ENCODE measurements around the gene DAPK3. TPM values are rescaled to one million over a fixed set of nuclear protein-coding genes. Genes with fewer than 3 reads are reported as not detected.
A peak's percentile ranks its signal among the peaks of the same experiment; 100 is the strongest.
"Not testable (repeated sequence)": the region's sequence is repeated elsewhere in the genome, so short reads cannot be mapped to it uniquely, and the experiment has no call there.

Gene DAPK3
- total RNA-seq, 1 donor from 2014 or later = 20.4 TPM

DNA sequence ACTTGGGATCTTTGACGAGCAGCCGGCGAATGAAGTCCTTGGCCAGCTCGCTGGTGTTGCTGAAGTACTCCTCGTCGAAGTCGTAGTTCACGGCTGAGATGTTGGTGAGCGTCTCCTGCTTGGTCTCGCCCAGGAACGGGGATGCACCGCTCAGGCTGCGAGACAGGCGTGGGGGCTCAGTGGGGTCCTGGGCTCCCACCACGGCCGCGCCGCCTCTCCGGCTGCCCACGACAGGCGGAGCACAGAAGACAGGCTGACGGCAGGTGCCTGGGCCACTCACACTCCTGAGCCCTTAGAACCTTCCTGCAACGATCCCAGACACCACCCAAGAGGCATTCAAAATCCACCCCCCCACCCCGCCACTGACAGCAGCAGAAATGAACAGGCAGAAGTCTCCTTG is 9.9 kb downstream of the DAPK3 start:
- DNase-seq (ENCODE audit: low spot score) = no peak
- no peak for ATAC-seq

DNA sequence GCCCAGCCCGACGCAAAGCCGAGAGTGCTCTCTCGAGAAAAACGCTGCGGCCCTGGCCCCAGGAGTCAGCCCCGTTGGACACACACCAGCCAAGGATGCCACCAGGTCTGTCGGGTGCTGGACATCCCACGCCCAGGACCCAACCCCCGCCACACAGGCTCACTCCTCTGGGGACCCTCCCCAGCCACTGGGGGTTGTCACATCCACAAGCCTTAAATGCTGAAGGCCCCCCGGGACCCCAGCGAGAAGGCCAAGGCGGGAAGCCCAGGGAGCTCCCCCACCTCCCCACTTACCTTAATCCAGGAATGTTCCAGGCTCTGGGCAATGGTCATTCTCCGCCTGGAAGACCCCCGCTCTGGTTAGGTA is 11.2 kb downstream of the DAPK3 start:
- DNase-seq (ENCODE audit: low spot score) (no peak), ATAC-seq (no peak)

DNA sequence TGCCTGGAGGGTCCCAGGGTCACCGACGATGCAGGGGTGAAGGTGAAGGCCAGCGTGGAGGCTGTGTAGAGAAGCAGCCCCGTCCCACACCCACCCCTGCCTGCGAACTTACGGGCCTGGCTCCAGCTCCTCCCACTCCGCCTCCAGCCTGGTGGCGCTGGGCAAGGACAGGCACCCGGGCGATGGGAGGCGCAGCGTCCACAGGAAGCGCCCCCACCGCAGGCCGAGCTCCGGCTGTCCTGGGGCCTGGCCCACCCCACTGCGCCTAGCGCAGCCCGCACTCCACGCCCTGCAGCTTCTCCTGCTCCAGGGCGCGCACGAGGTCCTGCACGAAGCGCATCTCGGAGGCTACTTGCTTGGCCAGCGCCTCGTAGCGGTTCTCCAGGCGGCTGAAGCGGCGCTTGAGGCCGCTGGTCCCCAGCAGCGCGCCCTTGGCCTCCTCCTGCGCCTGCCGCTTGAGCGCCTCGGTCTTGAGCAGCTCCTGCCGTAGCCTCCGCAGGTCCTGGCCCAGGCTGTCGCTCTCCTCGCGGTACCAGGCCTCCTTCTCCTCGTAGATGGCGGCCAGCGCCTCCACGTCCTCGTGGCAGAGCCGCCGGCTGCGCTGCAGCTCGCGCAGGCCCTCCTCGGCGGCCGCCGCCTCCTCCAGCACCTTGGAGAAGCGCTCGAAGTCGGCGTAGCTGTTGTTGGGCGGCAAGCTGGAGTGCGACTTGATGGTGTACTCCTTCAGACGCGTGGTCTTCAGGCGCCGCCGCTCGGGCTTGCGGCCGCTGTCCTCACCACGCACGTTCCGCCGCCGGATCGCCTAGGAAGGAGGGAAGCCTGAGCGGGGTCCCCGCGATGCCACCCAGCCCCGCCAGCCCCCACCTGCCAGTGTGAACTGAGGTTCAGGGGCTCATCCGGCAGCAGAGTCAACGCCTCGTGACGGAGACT is 11.8 kb downstream of the DAPK3 start:
- no peak for ATAC-seq
- DNase-seq (ENCODE audit: low spot score) = no peak

DNA sequence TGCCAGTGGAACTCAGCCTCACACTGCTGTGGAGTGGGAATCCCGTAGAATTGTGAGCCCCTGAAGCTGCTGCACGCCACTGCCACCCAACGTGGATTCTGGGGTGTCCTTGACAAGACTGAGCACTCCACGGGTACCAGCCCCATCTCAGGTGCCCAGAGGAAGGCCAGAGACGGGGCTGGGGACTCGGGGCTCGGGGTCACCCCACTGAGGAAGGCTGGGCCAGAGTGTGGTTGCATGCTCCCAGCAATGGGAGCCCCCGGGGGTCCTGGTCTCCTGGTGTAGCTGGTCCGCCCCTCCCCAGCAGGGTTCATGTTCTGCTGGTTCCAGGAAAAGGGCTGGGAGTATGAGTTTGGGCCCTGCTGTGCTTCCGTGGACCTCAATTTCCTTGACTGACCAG is 15.2 kb downstream of the DAPK3 start:
- DNase-seq (ENCODE audit: low spot score) (no peak), ATAC-seq (no peak)

DNA sequence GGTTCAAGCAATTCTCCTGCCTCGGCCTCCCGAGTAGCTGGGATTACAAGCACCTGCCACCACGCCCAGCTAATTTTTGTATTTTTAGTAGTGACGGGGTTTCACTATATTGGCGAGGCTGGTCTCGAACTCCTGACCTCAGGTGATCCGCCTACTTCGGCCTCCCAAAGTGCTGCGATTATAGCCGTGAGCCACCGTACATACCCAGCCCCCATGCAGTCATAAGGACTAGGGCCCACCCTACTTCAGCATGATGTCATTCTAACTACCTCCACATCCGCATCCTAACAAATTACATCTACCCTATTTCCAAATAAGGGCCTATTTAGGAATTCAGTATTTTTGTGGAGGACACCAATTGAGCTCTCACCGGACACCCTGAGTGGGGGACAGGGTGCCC is 15.6 kb downstream of the DAPK3 start:
- not testable (repeated sequence) for ATAC-seq; DNase-seq (ENCODE audit: low spot score)

DNA sequence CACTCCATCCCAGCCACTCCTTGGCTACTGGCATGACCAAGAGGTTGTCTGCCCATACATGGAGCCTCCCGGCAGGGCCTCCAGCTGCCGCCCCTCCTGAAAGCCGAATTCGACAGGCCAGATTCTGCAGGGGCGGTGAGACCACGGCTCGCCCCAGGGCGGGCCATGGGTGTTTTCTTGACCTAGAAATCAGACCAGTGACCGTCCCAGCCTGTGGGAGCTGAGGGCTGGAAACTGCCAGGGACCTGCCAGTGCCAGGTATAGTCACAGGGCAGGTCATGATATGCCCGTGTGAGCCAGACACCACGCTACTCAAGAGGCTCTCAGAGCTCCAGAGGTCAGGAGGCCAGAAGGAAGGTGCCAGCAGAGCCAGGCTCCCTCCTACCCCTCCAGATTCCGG is 16.8 kb downstream of the DAPK3 start:
- ATAC-seq (peak; percentile 17), DNase-seq (ENCODE audit: low spot score) (no peak)

DNA sequence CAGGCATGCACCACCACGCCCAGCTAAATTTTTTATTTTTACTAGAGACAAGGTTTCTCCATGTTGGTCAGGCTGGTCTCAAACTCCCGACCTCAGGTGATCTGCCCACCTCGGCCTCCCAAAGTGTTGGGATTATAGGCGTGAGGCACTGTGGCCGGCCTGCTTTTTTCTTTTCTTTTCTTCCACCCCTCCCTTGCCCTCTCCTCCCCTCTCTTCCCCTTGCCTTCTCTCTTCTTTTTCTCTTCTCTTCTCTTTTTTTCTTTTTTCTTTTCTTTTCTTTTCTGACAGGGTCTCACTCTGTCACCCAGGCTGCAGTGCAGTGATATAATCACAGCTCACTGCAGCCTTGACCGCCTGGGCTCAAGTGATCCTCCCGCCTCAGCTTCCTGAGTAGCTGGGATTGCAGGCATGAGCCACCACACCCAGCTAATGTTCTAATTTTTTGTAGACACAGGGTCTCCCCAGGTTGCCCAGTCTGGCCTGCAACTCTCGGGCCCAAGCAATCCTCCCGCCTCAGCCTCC is 18.1 kb downstream of the DAPK3 start:
- not testable (repeated sequence) for DNase-seq (ENCODE audit: low spot score); ATAC-seq

DNA sequence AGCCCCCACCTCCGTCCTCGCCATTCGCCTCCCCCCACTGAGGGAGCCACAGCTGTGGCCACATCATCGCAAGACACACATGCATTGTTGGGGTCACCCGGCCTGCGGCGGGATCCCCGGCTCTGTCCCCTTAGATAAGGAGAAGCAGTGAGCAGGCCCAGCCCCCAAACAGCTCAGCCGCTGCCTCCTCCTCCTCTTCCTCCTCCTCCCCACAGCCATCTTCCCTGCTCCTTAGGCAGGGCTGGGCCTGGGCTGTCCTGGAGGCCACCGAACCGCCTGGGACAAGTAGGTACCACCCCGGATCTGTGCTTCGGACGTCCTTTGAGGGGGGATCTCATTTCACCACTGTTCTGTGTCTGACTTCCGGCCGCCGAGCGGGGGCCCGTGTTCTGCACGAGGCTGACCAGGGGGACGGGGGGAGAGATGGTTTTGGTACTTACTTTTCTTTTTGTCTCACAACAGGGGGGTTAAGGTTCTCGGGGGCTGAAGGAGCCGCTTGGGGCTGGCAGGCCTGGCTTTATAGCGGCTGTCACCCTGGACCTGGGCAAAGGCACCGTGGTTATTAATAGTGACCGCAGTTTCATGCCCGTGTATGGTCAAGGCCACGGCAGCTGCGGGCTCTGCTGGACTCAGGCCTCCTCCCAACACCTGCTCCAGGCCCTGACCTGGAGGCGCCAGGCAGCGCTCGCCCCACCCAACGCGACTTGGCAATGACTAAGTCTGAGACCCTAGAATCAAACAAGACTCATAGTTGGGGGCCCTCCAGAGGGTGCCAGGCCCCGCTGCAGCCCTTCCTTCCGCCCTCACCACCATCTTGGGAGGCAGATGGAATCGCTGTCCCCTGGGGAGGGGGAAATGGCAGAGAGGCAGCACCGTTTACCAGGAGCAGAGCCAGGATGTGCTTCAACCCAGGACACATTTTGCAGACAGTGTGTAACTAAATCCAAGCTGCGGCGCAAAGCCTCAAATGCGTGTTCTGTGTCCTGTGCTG is 19.7 kb downstream of the DAPK3 start:
- ATAC-seq = peak; percentile 17
- no peak for DNase-seq (ENCODE audit: low spot score)

DNA sequence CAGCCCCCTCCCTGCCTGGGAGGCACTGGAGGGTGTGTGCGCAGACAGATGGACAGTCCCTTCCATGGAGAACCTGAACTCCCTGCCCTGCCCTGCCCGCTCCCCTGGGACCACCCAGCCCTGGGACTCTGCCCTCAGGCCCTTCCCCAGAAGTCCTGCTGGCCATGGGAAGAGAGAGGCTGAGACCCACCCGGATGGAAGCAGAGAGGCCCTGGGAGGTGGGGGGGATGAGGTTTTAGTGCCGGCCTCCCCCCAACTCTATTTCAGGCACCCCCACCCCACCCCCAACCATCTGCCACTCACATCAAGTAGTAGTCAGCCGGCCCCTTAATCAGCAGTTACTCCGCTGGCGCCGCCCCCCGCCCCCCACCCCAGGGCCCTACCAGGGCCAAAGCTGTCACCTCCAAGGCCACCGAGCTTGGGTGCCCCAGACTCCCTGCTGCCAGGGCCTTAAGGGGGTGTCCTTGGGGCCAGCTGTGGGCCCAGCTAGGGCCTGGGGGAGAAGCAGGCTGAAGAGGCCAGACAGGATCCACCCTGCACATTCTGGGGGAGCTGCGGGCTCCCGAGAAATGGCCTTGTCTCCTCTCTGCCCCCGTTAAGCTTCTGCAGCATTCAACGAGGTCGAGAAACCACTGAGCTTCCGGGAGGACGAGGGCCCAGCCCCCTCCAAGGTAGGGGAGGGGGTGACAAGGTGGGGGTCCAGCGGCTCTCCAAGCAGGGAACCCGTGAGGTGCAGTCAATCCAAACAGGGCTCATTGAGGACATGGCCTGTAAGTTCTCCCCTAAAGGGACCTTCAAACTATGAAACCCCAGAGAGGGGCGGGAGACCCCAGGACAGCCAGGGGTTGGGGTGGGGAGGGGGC is 20.7 kb downstream of the DAPK3 start:
- ATAC-seq = no peak
- no peak for DNase-seq (ENCODE audit: low spot score)

DNA sequence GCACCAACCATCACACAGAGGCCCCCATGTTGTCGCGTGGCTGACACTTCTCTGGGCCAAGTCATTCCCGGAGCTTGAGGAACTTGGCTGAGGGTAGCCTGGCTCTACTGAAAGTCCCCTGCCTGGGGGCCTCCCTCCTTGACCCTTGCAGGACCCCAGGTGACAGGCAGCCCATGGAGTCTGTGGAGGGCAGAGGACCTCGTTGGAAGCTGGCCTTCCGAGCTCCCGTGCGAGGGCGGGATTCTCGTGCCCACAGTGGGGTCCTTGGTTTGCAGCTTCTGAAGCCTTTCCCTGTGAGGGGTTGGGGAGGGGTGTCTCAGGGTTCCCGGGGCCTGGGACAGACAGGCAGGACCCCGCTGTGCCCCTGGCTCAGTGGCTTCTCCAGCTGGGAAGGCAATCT is 21.6 kb downstream of the DAPK3 start:
- no peak for ATAC-seq

DNA sequence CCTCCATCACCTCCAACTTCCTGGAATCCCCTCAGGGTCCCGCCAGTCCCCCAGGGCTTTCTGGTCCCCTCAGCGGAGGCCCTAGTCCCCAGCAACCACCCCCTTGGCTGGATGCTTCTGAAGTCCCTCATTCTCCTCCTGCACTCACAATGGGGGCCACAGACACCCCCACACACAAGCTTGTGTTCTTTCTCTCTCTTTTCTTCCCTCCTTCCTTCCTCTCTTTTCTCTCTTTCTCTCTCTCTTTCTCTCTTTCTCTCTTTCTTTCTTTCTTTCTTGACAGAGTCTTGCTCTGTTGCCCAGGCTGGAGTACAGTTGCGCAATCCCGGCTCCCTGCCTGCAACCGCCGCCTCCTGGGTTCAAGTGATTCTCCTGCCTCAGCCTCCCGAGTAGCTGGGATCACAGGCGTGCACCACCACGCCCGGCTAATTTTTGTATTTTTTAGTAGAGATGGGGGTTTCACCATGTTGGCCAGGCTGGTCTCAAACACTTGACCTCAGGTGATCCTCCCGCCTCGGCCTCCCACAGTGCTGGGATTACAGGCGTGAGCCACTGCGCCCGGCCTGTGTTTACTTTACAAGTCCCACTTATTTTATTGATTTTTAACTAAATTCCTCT is 23.5 kb downstream of the DAPK3 start:
- ATAC-seq; DNase-seq (ENCODE audit: low spot score): not testable (repeated sequence)

More for the DNA sequence above, 21.6 kb downstream of the DAPK3 start:
- DNase-seq (ENCODE audit: low spot score) = no peak

DNA sequence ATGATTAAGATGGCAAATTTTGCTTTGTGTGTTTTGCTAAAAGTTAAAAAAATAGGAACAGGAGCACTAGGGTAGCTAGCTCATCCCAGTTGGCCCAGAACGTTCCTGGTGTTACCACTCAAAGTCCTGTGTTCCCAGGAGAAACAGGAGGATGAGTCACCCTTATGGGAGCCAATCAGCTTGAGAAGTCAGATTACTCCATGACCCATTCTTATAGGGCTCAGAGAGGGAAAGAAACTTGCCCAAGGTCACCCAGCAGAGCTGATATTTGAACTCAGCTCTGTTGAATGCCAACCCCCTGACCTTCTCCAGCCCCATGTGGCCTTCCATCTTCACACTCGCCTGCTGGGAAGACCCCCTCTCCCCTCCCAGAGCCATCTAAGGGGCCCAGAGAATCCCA is 25.1 kb downstream of the DAPK3 start:
- DNase-seq (ENCODE audit: low spot score) (no peak), ATAC-seq (no peak)

DNA sequence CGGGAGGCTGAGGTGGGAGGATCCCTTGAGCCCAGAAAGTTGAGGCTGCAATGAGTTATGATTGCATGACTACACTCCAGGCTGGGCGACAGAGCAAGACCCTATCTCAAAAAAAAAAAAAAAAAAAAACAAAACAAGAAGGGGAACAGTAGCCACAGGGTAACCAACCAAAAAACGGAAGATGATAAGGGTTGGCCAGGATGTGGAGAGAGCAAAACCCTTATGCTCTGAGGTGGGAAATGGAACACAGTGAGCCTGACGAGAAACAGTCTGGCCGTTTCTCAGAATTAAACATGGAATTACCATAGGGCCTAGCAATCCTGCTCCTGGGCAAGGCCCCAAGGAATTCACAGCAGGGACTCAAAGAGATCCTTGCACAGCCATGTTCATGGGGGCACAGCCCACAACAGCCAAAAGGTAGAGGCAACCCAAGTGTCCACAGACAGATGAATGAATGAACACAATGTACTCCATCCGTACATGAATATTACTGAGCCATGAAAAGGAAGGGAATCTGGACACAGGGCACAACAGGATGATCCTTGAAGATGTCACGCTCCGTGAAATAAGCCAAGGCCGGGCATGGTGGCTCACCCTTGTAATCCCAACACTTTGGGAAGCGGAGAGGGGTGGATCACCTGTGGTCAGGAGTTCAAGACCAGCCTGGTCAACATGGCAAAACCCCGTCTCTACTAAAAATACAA is 26.7 kb downstream of the DAPK3 start:
- ATAC-seq (no peak), DNase-seq (ENCODE audit: low spot score) (no peak)

DNA sequence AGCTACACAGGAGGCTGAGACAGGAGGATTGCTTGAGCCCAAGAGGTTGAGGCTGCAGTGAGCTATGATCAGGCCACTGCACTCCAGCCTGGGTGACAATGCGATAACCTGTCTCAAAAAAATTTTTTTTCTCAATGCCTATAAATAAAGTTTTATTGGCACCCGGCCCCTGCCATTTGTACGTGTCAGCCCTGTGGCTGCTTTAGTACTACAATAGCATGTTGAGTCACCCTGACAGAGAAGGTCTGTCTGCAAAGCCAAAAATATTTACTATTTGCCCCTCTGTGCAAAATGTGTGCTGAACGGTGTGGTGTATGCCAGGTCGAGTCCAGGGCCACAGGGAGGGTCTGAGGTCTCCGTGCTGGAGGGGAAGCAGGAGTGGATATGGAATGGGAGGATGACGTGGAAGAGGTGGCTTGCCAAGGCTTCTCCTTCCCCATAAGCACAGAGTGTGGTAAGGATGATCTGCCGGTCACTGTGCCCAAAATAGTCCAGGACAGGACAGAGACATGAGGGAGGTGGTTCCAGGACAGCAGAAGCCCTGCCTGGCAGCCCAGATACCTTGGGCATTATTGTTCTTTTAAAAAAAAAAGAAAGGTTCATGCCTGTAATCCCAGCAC is 28.0 kb downstream of the DAPK3 start:
- no peak for DNase-seq (ENCODE audit: low spot score)
- no peak for ATAC-seq

DNA sequence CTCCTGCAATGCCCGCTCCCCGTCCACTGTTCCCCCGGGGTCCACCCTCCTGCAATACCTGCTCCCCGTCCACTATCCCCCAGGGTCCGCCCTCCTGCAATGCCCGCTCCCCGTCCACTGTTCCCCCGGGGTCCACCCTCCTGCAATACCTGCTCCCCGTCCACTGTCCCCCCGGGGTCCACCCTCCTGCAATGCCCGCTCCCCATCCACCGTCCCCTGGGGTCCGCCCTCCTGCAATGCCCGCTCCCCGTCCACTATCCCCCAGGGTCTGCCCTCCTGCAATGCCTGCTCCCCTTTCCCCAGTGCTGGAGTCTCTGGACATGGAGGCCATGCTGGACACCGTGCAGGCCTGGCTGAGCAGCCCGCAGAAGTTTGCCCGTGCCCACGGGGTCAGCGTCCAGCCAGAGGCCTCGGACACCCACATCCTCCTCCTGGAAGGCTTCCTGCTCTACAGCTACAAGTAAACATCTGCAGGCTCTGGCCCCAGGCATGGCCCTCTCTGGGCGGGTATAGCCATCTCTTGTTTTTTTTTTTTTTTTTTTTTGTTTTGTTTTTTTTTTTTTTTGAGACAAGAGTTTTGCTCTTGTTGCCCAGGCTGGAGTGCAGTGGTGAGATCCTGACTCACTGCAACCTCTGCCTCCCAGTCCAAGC is 32.5 kb downstream of the DAPK3 start:
- not testable (repeated sequence) for DNase-seq (ENCODE audit: low spot score); ATAC-seq

DNA sequence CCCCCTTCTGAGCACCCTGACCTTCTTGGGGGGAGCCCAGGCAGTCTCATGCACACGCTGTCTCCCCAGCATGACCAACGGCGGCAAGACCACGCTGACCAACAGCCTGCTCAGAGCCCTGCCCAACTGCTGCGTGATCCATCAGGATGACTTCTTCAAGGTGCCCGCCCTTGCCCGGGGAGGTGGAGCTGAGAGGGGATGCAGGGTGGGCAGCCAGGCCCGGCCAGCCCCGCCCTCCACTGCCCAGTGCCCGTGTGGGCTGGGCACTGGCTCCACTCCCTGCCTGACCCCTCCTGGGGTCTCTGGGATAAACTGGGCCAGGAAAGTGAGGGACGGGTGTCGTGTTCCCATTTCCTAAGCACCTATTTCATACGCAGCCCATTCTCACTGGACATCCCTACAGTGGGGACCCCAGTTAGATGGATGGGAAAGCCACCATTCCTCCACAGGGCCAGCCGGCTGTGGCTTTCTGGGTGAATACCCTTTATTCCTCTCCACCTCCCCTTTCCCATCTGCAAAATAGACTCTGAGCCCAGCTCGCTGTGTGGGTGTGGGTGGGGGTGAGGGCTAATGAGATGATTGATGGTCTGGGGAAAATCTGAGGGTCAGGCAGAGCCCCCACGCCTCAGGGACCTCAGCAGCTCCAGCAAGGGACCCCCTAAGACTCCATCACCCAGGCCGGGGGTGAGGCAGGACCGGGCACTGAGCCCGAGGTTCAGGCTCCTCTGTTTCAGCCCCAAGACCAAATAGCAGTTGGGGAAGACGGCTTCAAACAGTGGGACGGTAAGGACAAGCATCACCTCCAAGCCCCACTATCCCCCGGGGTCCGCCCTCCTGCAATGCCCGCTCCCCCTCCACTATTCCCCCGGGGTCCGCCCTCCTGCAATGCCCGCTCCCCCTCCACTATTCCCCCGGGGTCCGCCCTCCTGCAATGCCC is 34.1 kb downstream of the DAPK3 start:
- DNase-seq (ENCODE audit: low spot score) (no peak), ATAC-seq (no peak)
